ENCODE data around the gene KLHL26. TPM values are rescaled to one million over a fixed set of nuclear protein-coding genes. Genes with fewer than 3 reads are reported as not detected.

Gene KLHL26, protein sequence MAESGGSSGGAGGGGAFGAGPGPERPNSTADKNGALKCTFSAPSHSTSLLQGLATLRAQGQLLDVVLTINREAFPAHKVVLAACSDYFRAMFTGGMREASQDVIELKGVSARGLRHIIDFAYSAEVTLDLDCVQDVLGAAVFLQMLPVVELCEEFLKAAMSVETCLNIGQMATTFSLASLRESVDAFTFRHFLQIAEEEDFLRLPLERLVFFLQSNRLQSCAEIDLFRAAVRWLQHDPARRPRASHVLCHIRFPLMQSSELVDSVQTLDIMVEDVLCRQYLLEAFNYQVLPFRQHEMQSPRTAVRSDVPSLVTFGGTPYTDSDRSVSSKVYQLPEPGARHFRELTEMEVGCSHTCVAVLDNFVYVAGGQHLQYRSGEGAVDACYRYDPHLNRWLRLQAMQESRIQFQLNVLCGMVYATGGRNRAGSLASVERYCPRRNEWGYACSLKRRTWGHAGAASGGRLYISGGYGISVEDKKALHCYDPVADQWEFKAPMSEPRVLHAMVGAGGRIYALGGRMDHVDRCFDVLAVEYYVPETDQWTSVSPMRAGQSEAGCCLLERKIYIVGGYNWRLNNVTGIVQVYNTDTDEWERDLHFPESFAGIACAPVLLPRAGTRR
- total RNA-seq, result 10 to 100 TPM in 1 of 4 donors, 1 to 10 TPM in 3; 3.8 to 22.2 (median 6.9) TPM

DNA sequence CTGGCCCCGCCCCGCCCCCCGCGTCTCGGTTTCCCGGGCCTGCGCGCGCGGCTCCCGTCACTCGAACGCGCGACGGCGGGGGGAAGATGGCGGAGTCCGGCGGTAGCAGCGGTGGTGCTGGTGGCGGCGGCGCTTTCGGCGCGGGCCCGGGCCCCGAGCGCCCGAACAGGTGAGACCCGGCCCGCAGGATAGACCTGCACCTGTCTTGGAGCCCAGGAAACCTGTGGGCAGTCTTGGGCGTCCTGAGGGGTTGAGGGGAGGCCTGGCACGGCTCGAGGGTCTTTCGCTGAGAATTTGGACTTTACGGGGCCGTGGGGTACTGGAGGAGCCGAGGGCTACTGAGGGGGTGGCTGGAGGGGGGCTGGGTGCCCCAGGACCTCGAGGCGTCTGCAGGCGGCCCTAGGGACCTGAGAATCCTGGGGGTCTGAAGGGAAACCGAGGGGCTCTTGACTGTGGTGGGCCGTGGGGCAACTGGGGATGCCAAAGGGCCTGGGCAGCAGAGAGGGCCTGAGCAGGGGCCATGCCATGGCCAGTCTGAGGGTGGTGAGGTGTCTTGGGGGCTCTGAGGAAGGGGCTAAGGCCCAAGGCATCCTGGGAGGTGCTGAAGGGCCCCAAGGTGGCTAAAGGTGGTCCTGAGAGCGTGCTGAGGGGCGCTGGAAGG is at the start of gene KLHL26:
TSS of gene KLHL26 (plus strand) at position 60 of the 661 bp plus-strand sequence. CDS start at position 87, 27 bp downstream.
- Histone ChIP-seq H3K27ac (peak within 1 kb of the TSS; percentile 82 to 90), H3K4me3 (peak within 1 kb of the TSS; percentile 56 to 61), H3K36me3 (no peaks in the 10 kb centered on the region), H3K9me3 (no peaks in the 10 kb centered on the region), H3K27me3 (no peaks in the 10 kb centered on the region), H3K4me1 (no peaks in the 10 kb centered on the region)
- intact Hi-C loops (cut with DNase I; ENCODE audit: low total_unique reads), result no loop called here
- peak; percentile 16 to 59 for TF ChIP-seq POLR2A (IDR thresholded peaks at IDR 0.05)
- TF ChIP-seq, protein P1, sequence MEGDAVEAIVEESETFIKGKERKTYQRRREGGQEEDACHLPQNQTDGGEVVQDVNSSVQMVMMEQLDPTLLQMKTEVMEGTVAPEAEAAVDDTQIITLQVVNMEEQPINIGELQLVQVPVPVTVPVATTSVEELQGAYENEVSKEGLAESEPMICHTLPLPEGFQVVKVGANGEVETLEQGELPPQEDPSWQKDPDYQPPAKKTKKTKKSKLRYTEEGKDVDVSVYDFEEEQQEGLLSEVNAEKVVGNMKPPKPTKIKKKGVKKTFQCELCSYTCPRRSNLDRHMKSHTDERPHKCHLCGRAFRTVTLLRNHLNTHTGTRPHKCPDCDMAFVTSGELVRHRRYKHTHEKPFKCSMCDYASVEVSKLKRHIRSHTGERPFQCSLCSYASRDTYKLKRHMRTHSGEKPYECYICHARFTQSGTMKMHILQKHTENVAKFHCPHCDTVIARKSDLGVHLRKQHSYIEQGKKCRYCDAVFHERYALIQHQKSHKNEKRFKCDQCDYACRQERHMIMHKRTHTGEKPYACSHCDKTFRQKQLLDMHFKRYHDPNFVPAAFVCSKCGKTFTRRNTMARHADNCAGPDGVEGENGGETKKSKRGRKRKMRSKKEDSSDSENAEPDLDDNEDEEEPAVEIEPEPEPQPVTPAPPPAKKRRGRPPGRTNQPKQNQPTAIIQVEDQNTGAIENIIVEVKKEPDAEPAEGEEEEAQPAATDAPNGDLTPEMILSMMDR (IDR thresholded peaks at IDR 0.05), result no peak
- DNase-seq, result no peak

DNA sequence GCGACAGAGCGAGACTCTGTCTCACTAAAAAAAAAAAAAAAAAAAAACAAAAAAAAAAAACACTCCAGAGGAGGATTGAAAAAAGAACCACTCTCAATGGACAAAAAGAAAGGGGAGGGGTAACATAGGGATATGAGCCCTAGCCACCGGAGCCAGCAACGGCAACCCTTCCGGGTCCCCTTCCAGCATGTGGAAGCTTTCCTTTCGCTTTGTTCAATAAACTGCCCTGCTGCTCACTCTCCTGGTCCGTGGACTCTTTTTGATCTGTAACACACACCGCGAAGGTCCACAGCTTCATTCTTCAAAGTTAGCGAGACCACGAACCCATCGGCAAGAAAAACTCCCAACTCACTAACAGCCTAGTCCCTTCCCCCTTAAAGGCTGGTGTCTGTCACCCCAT is 49.3 kb upstream of the KLHL26 start:
- H3K27ac ChIP-seq, result peak overlapping the region; percentile 88 to 89

DNA sequence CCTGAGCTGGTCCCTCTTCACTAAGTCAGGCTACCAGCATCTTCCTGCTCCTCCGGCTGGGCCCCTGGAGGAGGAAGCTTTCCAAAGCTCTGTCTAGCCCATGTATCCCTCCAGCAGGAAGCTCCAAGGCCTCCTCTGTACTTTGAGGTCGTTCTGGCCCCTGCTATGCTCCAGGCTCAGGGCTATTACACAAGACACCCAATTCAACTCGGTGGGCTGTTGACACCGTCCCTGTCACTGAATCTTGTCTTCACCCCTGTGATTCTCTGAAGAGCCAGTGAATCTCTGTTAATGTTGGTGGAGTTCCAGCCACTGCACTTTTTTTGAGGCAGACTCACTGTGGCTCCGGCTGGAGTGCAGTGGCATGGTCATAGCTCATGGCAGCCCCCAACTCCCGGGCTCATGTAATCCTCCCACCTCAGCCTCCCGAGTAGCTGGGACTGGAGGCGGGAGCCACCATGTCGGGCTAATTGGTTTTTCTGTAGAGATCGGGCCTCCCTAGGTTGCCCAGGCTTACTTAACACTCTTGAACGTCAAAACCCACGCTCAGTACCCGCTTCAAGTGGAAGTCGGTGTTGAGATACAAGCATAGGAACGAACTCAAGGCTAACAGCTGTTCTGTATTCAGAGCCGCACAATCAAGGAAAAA is 48.7 kb upstream of the KLHL26 start:
- no peaks in the 10 kb centered on the region for H3K27me3 ChIP-seq
- no peaks in the 10 kb centered on the region for H3K36me3 ChIP-seq
- no peak for TF ChIP-seq POLR2A (IDR thresholded peaks at IDR 0.05)
- TF ChIP-seq, protein P1 (IDR thresholded peaks at IDR 0.05), result no peak
- H3K4me1 ChIP-seq, result peaks cover 0 to 6% of the 10 kb centered on the region in 2 donors
- DNase-seq, result no peak
- intact Hi-C loops (cut with DNase I; ENCODE audit: low total_unique reads), result no loop called here
- H3K9me3 ChIP-seq, result no peaks in the 10 kb centered on the region
- H3K27ac ChIP-seq, result peak overlapping the region; percentile 88 to 89
- peak overlapping the region; percentile 48 to 84 for H3K4me3 ChIP-seq

More for the DNA sequence above, 49.3 kb upstream of the KLHL26 start:
- TF ChIP-seq POLR2A (IDR thresholded peaks at IDR 0.05), result no peak
- TF ChIP-seq, protein P1 (IDR thresholded peaks at IDR 0.05), result no peak
- Histone ChIP-seq H3K9me3 (no peaks in the 10 kb centered on the region), H3K4me1 (peaks cover 0 to 6% of the 10 kb centered on the region in 2 donors), H3K4me3 (no peak overlapping the region), H3K27me3 (no peaks in the 10 kb centered on the region), H3K36me3 (no peaks in the 10 kb centered on the region)
- DNase-seq, result no peak
- intact Hi-C loops (cut with DNase I; ENCODE audit: low total_unique reads), result no loop called here

DNA sequence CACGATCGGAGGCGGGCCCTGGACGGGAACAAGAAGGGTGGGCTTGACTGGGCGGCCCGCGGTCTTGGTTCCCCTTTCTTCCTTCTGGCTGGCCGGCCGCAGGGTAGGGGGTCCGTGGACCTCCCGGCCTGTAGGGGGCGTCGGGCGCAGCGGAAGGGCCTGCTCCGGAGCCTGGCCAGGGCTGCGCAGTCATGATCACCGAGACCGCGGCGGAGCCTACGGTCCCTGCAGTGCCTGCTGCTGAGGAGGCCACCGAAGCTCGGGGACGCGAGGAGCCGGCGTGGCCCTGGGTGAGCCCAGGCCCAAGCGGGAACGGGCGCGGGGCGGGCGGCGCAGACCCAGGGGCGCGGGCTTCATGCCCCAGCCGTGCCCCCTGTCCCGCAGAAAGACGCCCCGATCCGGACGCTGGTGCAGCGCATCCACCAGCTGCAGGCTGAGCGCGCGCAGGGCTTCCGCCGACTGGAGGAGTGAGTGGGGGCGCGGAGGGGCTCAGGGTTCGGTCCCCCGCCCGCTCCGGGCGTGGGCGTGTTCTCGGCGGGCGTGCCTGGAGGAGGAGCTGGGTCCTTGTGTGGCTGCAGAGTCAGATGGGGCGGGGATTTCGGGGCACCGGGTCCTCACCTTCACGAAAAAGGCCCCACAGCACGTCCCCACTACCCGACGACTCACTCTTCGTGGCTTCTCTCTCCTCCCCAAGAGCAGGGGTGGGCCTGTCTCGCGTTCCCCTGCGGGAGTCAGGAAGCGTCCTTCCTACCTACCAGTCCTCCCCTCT is 48.0 kb upstream of the KLHL26 start, which contains the start of gene REX1BD:
TSS of gene REX1BD (plus strand) at position 188 of the 769 bp plus-strand sequence. CDS start at position 192, 4 bp downstream.
- H3K9me3 ChIP-seq, result no peaks in the 10 kb centered on the region
- H3K27me3 ChIP-seq, result no peaks in the 10 kb centered on the region
- no peaks in the 10 kb centered on the region for H3K36me3 ChIP-seq
- DNase-seq, result peak; percentile 84
- H3K4me3 ChIP-seq, result peak within 1 kb of the TSS; percentile 48 to 84
- intact Hi-C loops (cut with DNase I; ENCODE audit: low total_unique reads), result no loop called here
- peaks cover 0 to 6% of the 10 kb centered on the region in 2 donors for H3K4me1 ChIP-seq
- H3K27ac ChIP-seq, result peak within 1 kb of the TSS; percentile 88 to 89
- TF ChIP-seq, protein P1 (IDR thresholded peaks at IDR 0.05), result peak; percentile 77 to 92 (median 86)
- TF ChIP-seq POLR2A (IDR thresholded peaks at IDR 0.05), result peak; percentile 19 to 47

All from uterus (tissue), 4 donors.